ENCODE data around the gene PRKAR1B.

The PRKAR1B gene

GRCh38 chr7:690478-691360 is 36.4 kb downstream of the PRKAR1B start:
- DNase-seq, result no peak

GRCh38 chr7:685540-685939 is 41.5 kb downstream of the PRKAR1B start:
- DNase-seq, result no peak

- DNase-seq, result no peak
These were observed 42.7 kb downstream of the PRKAR1B start for GRCh38 chr7:684416-684815.

- DNase-seq, result no peak
These were observed 43.4 kb downstream of the PRKAR1B start for GRCh38 chr7:683526-684205.

GRCh38 chr7:682810-683209 is 44.3 kb downstream of the PRKAR1B start:
- DNase-seq, result no peak

GRCh38 chr7:681551-682307 is 45.4 kb downstream of the PRKAR1B start:
- no peak for DNase-seq

GRCh38 chr7:680411-681127 is 46.5 kb downstream of the PRKAR1B start:
- no peak for DNase-seq

GRCh38 chr7:676972-677385 is 50.1 kb downstream of the PRKAR1B start:
- no peak for DNase-seq

- no peak for DNase-seq
These were observed 50.7 kb downstream of the PRKAR1B start for GRCh38 chr7:676246-676971.

GRCh38 chr7:674454-675410 is 52.3 kb downstream of the PRKAR1B start:
- no peak for DNase-seq

- no peak for DNase-seq
These were observed 53.2 kb downstream of the PRKAR1B start for GRCh38 chr7:673681-674453.

GRCh38 chr7:672891-673290 is 54.2 kb downstream of the PRKAR1B start:
- DNase-seq, result no peak

- DNase-seq, result no peak
These were observed 55.6 kb downstream of the PRKAR1B start for GRCh38 chr7:671415-672042.

GRCh38 chr7:670501-671390 is 56.3 kb downstream of the PRKAR1B start:
- DNase-seq, result no peak

GRCh38 chr7:668958-669357 is 58.1 kb downstream of the PRKAR1B start:
- no peak for DNase-seq

GRCh38 chr7:668139-668931 is 58.7 kb downstream of the PRKAR1B start:
- DNase-seq, result no peak

GRCh38 chr7:666454-667292 is 60.4 kb downstream of the PRKAR1B start:
- no peak for DNase-seq

All from amniotic stem cell (primary cell).